Measurements from ENCODE around the gene PIH1D1.

Gene PIH1D1

DNA sequence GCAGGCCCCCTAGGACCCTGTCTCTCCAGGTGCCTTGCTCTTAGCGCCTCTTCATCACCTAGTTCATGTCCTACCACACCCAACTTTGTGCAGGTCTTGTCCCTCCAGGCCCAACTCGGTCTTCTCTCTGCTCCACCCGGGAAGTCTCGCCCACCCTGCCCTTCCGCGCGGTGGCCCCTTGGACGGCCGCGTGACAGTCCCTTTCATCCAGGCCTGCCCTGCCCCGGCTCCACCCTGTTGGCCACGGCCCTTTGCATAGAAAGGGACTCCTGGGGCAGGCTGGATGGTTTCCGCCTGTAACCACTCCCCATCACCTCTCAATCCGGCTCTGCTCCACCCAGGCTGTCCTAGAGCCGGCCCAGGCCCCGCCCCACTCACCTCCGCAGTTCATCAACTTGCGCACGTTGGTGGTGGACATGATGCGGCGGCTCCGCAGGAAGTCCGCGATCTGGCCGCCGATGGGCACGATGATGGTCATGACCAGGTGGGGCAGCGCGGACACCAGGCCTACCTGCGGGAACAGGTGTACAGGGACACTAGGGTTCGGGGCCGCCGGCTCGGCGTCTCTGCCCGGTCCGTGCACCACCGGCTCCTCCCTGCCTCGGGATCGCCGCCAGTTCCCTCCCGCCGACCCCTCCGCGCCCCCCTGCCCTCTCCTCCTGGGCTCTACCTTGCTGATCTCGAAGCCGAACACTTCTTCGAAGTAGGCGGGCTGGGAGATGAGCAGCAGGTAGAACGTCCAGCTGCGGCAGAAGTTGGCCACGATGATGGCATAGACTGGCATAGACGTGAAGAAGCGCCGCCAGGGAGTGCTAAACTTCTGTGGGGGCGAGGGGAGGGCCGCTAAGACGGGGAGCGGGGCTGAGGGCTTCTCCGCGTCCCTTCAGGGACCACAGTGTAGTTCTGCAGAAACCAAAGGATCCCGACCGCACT is 19.2 kb downstream of the PIH1D1 start:
- DNase-seq: no peak

DNA sequence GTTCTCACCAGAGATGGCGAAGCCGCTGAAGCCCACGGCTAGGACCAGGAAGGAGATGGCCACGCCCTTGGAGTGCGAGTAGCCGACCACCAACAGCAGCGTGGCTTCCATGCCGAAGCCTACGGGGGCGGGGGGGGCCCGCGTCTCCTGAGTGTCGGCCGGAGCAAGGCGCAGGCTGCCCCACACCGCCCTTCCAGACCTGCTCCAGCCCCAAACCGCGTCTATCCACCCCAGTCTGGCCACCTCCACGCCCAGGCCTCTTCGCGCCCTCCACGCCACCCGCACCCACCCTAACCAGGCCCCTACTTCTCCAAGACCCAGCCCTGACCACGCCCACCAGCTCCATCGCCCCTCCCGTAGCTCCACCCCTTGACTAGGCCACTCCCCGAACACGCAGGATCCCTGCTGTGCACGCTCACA is 20.3 kb downstream of the PIH1D1 start:
- DNase-seq: no peak

DNA sequence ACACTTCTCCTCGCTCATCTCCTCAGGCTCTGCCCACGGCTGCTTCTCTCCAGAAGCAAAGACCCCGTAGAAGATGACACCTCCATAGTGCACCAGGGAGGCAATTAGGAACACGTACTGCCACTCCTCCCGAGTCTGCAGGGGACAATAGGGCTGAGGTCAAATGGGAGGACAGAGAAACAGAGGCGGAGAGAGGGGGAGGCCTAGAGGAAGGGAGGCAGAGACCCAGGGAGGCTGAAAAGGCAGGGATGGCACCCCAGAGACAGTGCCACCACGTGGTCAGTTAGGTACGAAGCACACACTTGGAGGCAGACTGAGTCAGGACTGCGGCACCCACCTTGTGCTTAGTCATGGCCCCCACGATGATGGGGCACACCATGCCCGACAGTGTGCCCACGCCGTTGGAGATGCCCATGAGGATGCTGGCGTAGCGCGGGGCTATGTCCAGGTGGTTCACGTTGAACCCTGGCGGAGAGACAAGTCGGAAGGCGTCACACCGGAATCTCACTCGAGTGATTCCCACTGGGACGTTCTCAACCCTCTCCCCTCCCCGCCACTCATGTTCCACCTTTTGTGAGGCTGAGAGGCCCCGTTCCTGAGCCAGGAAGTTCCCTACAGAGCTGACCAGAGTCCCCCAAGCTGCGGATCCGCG is 20.8 kb downstream of the PIH1D1 start:
- peak; percentile 19 for DNase-seq

DNA sequence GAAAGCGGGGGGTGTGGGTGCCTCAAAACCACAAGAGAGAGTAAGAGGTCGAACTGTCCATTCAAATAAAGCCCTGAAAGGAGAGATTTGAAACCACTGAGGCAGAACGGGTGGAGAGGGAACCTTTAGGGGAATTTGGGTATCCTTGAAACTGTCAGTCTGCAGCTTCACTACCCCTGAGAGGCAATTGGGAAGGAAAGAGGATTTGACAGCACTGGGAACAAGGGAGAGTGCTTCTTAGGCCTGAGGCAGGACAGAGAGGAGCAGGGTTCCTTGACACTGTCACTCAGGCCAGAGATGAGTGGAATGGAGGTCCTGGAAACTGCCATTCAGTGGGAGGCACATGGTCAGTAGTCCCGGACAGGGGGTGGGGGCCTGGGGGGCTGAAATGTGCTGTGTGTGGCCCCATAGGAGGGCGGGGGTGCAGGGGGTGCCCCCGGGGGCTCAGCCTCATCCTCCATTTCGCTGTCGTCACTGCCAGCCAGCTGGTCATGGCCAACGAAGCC is 21.4 kb downstream of the PIH1D1 start:
- no peak for DNase-seq

DNA sequence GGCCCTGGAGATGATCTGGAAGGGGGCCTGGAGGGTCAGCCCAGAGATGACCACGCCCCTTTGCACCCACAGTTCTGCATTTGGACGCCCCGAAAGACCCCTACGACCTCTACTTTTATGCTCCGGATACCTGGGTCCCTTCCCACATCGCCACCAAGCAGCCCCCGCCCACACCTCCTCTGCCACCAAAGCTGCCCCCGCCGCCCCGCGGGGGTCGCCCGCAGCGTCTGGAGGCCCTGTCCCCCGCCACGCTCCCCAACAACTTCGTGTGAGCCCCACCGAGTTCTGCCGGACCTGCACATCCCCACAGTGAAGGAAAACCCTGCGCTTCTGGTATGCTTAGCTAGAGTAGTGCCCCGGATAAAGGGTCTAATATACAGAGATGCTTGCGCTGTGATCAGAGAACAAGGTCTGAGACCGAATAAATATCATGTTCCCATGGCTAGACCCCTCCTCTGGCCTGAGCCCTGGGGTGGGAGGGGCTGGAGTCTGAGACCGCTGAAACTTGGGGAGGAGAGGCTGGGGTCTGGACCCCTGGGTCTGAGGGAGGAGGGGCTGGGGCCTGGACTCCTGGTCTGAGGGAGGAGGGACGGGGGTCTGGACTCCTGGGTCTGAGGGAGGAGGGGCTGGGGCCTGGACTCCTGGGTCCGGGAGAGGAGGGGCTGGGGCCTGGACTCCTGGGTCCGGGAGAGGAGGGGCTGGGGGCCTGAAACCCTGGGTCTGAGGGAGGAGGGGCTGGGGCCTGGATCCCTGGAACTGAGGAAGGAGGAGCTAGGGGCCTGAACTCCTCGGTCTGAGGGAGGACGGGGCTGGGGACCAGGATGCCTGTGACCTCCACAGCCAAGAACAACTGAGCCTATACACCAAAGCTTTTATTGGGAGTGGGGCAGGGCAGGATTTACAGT is 22.8 kb downstream of the PIH1D1 start:
- DNase-seq: no peak

DNA sequence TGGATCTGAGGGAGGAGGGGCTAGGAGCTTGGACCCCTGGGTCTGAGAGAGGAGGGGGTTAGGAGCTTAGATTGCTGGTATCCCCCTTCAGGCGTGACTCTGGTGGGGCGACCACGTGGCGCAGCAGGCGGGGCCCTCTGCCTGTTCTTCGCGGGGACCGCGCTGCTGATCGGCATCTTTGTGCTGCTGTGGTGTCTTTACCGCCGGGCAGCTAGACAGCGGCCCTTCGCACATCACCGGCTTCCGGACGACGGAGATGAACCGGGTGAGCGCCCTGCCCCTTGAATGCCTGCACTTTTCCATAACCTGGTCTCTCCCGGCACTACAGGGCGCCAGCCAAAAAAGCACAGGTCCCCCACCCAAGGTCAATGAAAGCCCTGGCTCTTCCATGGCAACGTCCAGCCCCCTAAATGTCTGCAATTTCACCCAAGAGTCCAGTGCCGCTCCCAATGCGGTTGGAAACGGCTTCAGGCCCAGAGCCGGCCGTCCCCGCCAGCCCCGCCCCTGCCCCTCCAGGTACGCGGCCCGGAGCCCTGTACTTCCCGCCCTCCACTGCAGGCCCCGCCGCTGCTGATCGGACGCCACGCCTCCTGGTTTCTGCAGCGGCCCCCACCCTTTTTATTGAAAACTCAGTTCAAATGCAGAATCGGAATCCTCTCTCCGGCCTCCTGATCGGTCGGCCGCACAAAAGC is 23.6 kb downstream of the PIH1D1 start:
- no peak for DNase-seq

DNA sequence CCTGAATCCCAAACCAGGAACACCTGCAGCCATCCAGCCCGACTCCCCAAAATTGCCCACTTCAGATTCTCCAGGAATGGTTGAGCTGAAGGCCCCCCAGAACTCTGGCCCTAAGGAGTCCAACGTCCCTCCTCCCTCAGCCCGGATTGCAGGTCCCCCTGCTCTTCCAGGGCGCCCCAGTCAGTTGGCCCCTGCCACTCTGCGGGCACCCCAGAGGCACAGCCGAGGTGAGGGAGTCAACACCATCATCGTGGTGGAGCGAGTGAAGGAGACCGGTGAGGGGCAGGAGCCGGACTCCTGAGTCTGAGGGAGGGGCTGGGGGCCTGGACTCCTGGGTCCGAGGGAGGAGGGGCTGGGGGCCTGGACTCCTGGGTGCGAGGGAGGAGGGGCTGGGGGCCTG is 24.3 kb downstream of the PIH1D1 start:
- DNase-seq: no peak

DNA sequence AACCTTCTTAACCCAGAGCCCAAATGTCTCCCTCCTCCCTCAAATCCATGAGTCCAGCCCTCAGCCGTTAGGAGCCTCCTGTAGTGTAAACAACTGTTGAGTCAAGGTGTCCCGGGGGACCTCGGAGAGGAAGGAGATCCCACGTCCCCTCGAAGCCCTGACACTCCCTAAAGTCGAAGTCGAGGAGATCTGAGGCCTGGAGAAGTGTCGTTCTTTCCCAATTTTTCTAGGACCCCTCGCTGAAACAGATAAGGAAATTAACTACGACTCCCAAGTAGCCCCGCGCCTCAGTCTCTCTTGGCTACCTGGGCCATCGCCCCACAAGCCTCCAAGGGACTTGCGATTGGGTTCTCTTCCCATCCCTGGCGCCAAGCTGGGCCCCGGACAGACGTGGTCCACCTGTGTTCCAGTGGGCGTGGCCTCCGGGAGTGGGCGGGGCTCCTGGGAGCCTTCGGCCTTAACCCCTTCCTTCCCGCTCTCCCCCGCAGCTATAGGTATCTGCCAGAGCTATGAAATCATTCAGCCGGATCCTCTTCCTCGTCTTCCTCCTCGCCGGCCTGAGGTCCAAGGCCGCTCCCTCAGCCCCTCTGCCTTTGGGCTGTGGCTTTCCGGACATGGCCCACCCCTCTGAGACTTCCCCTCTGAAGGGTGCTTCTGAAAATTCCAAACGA is 25.6 kb downstream of the PIH1D1 start:
- no peak for DNase-seq

DNA sequence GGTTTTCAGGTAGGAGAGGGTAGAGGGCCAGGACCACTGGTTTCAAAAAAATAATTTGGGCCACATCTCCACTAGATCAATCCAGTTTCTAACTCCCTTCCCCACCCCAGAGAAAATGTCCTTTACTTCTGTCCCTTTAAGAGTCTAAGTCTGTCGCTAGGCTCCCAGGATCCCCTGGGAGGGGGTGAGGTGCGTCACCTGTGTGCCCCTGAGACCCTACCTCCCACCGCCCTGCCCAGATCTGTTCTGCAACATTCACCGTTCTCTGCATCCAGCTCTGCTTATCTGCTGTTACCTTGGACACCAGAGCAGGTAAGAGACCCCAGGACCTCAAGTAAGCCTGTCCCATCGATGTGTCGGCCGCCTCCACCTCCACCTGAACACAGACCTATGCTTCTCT is 26.4 kb downstream of the PIH1D1 start, which contains the start of gene GFY:
Gene GFY (plus strand): TSS at position 211 of the 400 bp plus-strand sequence. CDS start 1,043 bp downstream, outside the sequence.
- no peak for DNase-seq

DNA sequence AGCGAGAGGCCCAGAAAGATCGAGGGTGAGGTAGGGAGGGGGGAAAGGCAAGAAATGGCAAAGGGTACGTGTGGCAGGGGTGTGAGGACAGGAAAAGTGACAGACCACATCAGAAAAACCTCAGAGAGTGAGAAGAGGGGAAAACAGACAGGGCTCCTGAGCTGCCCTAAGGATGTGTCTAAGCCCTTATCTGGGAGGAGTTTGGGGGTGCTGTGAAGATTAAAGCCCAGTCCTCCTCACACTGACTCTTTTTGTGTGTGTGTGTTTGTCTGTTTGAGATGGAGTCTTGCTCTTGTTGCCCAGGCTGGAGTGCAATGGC is 27.7 kb downstream of the PIH1D1 start:
- DNase-seq: no peak

DNA sequence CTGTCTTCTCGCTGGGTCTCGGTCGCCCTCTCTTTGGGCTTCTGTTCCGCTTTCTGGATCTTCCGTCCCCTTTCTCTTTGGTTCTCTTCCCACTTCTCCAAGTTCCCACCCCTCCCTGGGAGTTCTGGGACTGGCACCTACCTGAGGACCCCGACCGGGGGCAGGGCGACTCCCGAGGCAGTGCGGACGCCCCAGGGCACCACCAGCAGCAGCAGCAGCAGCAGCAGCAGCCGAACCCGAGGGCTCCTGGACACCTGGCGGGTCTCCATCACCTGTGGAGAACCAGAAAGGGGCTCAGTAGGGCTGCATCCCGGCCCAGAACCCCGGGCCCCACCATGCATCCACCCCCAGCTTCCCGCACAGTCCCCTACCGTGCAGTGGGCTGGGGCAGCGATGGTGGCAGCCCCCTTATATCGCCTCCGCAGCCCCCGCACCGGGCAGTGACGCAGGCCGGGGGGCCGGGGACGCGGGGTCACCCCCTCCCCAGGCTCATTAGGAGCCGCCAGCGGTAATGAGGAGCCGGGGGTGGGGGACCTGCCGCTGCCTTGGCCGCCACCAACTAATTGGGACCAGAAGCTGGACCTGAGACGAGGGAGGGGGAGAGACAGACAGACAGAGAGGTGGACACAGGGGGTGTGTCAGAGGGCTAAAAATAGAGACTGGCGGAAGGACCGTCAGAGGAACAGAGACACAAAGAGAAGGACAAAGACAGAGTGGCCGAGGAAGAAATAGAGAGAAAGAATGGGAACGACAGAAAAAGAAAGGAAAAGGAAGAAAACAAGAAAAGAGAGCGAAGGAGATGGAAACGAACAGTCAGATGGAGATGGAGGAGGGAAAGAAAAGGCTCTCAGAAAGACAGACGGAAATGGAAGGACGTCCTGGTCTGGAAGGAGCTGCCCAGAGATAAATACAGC is 28.3 kb downstream of the PIH1D1 start, which contains the start of gene PTH2:
Gene PTH2 (minus strand): TSS at position 371 of the 914 bp plus-strand sequence. CDS start 102 bp downstream, at position 269.
- no peak for DNase-seq

DNA sequence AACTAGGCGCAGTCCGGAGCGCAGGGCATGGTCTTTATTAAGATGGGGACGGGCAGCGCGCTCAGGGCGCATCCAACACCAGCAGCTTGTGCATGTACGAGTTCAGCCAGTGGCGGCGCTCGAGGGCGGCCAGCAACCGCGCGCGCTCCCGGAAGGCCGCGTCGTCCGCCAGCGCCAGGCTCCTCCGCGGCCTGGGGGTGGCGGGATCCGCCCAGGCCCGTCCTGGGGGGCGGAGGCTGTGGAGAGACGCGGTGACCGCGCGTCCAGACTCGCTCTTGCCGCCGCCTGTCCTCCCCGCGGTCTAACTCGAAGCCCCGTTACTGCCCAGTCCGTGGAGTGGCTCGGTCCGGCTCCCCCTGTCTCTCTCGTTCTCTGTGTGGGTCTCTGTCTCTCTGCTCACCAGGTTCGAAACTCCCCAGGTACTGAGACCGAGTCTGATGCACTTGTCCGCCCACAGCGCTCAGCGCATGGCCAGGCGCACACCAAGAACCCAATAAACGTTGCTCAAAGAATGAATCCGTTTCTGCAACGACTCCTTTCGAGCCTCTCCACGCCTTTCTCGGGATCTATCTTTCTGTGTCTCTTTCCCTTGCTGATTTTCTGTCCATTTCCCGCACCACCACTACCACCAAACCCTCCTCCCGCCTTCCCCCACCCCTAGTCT is 29.1 kb downstream of the PIH1D1 start:
- DNase-seq: no peak

DNA sequence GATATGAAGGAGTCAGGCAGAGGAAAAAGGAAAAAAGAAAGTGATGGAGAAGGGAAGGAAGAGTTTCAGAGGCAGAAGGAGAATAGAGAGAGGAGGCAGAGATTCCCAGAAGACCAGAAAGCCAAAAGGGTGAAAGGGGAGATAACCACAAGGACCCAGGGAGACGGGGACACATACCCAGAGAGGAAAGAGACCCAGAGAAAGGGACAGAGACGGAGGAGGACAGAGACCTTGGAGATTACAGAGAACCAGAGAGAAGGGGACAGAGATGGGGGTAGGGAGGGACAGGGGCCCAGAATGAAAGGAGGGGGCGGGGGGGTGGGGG is 29.8 kb downstream of the PIH1D1 start:
- DNase-seq: no peak

DNA sequence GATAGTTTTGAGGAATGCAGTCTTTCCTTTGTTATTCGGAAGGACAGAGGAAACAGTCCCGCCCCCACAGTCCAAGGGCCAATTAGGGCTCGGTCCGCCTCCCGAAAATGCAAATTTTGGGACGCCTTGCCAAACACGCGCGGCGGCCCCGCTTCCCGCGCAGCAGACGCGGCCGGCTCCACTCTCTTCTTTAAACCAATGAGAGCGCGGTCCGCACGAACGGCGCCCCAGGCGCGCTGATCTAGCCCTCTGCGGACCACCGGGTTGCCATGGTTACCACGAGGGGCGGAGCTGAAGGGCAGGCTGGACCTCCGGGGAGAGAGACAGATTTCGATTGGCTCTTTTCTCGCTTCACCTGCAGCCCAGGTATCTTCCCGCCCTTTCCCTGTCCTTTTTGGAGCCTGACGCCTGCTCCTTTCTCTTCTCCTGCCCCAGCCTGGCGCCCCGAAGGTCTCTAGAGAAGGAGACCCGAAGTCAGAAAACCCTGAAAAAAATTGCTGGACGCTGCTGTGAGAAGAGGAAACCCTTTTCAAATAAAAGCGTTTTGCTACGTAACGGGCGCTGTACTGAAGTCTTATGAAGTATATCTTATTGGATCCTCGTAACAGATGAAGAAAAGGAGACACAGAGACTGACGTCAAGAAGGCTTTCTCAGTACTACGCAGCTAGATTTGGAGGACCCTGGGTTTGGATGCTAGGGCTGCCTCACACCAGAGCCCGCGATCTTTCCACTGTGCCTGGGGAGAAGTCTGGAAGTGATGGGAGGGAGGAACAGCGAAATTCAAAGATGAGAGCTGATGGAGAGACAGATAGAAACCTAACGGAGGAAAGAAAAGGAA is 30.4 kb downstream of the PIH1D1 start:
- DNase-seq: no peak

DNA sequence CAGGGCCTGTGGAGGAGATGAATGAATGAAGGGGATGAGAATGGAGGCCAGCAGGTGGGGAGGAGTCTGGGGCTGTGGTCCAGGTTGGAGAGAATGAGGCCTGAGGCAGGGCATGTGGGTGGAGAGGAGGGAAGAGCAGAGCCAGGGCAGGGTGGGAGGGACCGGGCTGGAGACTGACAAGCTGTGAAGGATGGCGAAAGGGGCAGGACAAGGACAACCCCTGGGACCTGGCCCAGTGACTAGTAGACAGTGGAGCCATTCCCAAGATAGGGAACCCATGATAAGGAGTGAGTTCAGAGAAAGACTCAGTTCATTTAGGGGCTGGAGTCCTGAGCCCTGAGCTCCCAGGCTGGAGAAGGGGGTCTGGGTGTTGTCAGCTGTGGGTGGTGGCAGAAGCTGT is 31.4 kb downstream of the PIH1D1 start:
- DNase-seq: no peak

DNA sequence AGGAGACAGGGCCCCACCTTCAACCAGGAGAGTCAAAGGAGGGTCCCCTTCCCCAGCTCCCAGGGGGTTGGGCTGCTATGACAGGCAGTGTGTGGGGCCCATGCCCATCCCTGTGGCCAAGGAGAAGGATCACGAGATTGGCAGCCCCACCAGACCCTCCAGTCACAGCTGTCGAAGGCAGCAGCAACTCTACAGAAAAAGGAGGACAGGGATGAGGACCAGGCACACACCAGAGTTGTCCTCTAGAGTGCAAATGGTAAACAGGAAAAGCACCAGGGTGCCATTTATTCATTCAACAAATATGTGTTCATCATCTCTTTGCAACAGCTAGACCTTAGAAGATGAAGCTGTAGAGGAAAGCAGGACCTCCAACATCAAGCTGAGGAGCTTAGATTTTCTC is 32.4 kb downstream of the PIH1D1 start:
- no peak for DNase-seq

DNA sequence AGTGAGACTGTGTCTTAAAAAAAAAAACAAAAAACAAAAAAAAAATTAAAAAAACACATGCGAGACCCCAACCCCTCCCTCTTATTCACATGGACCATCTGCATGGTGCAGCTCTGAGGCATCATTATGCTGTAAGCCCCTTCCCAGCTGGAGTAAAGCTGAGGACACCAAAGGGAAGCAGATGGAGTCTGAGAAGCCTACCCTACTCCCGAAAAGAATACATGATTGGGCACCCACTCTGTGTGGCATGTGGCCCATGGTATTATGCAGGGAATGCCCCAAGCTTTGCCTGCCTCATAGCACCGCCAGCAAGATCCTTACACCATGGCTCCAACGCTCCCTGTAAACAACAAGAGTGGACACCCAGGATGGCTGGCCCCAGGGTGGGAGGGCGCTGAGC is 33.1 kb downstream of the PIH1D1 start:
- no peak for DNase-seq

DNA sequence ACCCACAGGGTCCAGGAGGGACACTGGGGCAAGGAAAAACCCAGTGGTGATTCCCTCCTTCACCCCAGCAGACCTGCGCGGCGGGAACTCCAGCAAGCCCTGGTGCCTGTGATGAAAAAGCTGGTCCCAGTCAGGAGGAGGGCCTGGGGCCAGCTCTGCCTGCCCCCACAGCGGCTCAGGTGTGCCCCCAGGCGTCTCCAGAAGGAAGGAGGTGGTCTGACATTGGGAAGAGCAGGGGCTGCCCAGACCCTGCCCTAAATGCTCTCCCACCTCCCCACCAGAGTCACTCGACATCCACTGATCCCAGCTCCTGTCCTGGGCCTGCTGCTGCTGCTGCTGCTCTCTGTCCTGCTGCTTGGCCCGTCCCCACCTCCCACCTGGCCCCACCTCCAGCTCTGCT is 34.5 kb downstream of the PIH1D1 start:
- DNase-seq: no peak

DNA sequence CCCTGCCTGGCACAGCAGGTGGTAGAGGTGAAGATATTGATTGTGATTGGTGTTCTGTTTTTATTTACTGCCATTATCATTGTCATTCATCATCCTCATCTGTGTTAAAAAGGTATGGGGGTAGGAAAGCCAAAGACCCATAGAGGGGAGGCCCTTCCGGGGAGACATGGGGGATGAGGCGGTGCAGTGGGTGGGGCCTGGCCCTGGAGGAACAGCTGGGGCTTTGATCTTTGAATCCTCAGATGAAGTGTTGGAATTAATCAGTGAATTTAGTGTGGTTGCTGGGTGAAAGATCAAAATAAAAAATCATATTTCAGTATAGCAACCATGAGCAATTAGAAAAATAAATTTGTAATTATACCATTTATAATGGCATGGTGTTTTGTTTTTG is 35.8 kb downstream of the PIH1D1 start:
- no peak for DNase-seq
